GM19238 (cell line): ENCODE results near the gene BCL2.

Experiments used
- DNase-seq: peaks from one replicate; pipeline ENCODE4 v3.0.0; 2011; ENCODE audit warnings: low spot score; ENCODE audit not compliant: insufficient read length

The BCL2 gene

GRCh38 chr18:63145851-63146555 is 173.6 kb downstream of the BCL2 start:
- DNase-seq, result no peak

DNA sequence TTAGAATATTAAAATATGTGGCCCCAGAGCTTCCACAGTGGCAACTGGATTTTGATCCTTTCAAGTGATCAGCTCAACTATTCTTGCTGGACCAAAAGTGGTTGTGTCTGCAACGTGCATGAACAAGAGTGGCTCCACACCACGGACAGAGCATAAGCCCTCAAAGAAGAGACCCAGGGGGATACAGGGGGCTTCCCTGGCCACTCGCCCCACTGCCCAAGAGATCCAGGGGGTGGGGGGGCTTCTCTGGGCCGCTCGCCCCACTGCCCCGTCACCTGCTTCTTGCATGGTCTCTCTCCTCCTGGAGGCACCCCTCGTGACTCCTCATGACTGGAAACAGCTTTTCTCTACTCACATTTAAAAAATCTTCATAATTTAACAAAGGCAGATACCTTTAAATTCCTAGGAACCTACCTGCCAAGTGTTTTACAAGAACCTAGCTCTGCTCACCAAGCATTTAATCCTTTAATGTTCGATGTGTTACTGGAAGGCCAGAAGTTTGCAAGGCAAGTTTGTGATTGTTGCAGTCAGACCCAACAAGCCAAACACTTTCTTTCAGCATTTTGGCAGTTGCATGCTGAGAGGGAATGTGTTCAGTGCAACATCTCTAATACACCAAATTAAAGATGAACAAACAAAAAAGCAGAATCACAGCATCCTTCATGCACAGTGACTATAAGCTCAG is 174.3 kb downstream of the BCL2 start:
- no peak for DNase-seq

DNA sequence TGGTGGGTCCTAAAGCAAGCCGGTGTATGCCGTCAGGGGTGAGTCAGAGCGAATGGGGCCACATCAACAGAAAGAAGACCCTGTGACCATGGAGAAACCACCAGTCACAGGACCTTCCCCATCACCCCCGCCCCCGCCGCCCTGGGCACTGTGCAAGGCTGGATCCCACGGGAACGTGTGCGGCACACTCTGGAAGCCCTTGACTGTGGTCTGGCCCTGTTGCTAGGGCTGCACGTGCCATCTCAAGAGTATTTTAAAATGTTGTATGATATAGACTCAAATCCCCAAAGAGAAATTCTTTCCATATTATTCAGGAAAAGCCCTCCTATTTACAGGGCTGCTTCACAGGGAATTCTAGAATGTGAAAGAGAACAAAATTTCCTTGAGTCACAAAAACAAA is 174.8 kb downstream of the BCL2 start:
- no peak for DNase-seq

DNA sequence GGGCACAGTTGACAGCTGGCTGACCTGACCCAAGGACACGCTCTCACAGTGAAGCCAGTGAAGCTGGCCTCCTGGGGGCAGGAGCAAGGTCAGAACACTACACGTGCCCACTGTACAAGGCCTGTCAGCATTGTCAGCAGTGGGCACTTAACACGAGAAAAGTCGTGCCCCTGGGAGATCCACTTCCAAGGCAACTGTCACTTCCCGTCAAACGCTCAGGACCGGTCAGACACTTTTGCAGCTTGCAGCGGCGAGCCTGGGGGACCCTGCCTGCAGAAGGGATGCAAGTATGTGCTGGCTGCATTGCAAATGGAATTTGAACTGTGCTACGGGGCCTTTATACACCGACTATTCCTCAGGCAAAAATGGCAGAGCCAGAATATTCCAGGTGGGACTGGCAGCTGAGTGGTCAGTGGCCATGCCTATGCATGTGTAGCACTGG is 176.2 kb downstream of the BCL2 start:
- no peak for DNase-seq

DNA sequence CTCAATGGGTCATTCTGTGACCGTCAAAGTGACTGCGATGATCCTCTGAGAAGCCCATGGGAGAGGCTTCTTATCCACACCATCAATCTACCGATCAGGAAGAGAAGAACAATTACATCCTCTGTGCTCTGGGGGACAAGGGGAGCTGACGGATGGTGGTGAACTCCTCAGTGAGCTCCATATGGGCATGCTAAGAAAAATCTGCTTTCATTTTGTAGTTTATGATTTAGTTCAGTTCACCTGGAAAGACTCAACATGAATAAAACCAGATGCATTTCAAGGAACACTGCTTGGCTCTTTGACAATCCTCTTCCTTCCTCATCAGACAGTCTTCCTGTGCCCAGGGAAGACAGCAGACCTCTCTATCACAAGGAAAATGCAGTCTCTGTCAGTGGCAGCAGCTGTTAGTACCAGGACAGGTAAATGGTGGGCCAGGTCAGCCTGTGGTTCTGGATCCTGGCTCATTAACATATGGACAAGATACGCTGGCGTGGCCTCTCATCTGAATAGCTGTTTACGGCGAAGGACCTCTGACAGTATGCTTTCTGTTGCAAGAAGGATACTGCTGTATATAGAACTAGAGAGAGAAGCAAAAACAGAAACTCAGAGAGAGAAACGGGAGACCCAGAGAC is 176.9 kb downstream of the BCL2 start:
- DNase-seq, result no peak

- peak; percentile 53 for DNase-seq
Observed at GRCh38 chr18:63141778-63142176, 177.8 kb downstream of the BCL2 start.

DNA sequence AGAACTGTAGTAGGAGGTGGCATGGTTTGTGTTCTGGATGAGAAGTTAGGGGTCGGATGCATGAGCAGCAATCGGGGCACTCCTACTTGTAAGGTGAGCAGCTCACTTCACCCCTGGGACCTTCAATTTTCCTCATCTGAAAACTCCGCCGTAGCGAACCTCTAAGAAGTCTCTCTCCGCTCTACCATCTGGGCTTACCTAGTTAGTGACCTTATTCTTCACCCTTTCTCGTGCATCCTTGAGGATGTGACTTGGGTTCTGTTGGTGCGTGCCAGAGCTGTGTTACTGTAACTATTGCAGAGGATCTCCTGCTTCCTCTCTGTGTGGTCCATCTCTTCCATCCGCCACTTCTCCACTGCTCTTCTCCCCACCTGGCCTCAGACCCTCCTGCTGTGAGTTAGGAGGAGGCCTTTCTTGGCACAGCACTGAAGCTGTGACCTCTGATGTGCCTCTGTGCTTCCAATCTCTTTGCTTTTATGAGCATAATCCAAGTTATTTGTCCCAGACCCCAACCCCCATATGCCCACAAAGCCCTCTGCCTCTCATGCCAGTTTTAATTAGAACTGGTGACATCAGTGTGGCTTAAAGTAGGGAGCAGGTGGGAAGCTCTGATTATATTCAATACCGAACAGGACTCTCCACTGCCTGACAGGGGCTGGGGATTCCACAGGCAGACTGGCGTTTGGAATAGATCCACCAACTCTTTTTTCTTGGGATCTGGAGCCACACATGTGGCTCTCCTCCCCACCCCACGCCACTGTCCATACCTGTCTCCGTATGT is 178.4 kb downstream of the BCL2 start:
- DNase-seq, result no peak

- no peak for DNase-seq
Observed at GRCh38 chr18:63140038-63140450, 179.5 kb downstream of the BCL2 start.

- DNase-seq, result peak; percentile 44
Observed at GRCh38 chr18:63138436-63139340, 180.9 kb downstream of the BCL2 start.

DNA sequence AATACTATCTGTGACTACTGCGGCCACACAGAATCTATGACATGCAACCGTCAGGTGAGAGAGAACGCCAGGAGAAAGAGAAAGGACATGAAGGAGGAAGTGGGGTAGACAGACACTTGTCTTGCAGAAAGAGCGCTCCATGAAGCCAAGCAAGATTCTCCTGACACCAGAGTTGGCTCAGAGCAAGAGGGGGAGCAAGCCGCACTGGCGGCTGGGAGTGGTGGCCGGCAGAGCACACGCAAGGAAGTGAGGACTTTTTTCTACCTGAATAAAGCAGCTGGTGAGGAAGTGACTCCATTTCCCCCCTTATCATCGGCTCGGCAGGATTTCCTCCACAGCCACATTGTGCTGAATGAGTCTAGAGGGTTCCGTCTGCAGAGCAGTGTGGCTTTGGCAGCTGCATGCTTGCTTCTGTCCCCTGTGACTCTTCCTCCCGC is 181.6 kb downstream of the BCL2 start:
- no peak for DNase-seq

- no peak for DNase-seq
Observed at GRCh38 chr18:63135101-63135500, 184.5 kb downstream of the BCL2 start.

- no peak for DNase-seq
Observed at GRCh38 chr18:63132819-63133200, 186.8 kb downstream of the BCL2 start.

DNA sequence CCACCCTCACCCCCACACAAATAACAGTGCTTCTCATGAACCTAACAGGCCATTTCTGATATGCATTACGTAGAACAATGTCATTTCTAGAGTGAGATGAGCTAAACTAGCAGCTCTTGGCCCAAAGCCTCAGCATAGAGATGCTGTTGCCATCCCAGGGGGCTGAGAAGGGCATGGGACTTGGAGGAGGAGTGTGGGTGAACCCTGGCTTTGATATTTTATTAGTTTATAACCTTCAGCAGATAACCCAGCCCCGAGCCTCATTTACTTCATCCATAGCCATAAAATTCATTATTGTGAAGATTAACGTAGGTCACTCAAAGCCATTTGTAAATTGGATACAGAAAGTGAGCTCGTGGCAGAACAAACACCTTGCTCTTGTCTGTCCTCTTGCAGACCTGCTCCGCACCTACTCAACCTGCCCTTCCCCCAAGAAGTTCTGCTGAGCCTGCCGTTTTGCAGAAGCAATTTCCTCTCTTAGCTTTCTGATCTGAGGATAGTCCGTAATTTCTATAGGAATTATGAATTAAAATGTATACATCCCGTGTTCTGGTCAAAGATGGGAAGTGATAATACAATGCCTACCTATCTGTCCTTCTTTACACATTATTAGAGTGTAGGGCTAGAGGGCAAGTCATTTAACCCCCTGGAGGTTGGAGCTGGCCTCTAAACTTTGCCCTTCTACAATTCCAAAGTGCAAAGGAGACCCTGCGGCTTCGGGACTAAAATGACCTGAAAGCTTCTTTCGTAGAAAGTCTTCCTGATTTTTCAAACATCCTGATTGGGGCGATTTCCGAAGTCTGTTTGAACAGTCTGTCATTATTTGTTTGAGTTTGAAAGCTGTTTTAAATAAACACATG is 187.4 kb downstream of the BCL2 start:
- no peak for DNase-seq

GRCh38 chr18:63131106-63131958 is 188.2 kb downstream of the BCL2 start:
- DNase-seq, result no peak

GRCh38 chr18:63130176-63130575 is 189.4 kb downstream of the BCL2 start:
- no peak for DNase-seq

DNA sequence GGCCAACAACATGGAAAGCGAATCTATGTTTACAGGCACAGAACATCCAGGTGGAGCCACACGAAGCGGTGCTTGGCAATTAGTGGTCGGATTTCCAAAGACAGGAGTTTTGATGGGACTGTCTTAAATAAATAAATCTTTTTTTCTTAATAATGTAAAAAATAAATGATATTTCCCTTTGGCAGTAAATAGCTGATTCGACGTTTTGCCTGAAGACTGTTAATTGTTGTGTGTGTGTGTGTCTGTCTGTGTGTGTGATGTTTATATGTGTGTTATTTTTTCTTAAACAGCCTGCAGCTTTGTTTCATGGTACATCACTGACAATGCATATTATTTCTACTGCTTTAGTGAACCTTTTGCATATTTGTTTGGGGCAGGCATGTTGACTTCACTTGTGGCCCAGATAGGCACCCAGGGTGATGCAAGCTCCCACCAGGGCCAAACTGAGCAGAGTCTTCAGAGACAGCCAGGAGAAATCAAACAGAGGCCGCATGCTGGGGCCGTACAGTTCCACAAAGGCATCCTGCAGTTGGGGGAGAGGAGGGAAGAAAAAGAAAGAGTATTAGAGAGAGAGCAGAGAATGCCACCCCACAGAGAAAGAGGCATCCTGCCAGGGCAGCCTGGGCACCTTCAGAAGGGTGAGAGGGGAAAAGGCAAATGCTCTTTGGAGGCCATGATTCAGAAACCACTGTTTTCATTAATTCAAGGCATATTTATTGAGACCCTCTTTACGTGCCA is 191.2 kb downstream of the BCL2 start:
- DNase-seq, result no peak

DNA sequence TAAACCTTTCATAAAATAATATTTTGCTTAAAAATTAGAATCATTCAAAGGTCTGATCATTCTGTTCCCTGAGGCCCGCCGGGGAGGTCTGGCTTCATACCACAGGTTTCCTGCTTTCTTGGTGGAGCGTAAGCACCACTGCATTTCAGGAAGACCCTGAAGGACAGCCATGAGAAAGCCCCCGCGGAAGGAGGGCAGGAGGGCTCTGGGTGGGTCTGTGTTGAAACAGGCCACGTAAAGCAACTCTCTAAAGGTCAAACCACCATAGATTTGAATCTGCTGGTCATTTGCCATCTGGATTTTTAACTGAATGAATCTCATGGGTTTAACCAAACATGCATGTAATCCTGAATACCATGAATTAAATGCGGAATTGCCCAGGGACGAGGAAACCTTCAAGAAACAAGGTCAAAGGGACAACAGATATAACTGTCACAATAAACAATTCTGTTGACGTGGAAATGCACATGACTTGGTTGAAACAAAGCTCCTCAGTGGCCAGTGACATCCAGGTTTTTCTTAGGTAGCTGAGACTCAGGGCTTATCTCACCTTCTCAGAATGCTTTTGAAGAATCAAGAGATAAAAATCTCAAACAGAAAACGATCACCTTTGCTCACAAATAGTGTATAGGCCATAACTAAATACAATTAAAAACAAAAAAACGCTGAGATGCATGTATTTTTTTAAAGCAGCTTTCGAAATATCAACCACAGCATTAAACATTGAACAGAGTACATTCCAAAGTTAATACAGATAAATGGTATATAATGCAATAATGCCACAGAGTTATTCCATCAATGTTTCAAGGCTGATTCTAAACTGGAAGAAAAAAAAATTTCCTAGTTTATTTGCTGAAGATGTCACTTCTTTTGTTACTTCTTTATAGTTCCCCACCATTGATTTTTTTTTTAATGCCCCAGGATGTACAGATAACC is 193.2 kb downstream of the BCL2 start:
- DNase-seq, result no peak
